Mucosa of stomach (tissue), 1 donor: ENCODE results near the gene MCF2L.

Experiments
- H3K27me3 ChIP-seq: one replicate; pipeline ENCODE4 v1.7.0; 2013; ENCODE audit warnings: mild to moderate bottlenecking, low read length; ENCODE audit not compliant: control insufficient read depth, insufficient read depth
- H3K36me3 ChIP-seq: one replicate; pipeline ENCODE4 v1.7.0; 2013; ENCODE audit warnings: low read length; ENCODE audit not compliant: control insufficient read depth, insufficient read depth
- H3K4me1 ChIP-seq: one replicate; pipeline ENCODE4 v1.7.0; 2013; ENCODE audit warnings: mild to moderate bottlenecking, low read length; ENCODE audit not compliant: control insufficient read depth, insufficient read depth
- H3K4me3 ChIP-seq: one replicate; pipeline ENCODE4 v1.7.0; 2013; ENCODE audit warnings: low read length
- H3K9ac ChIP-seq: one replicate; pipeline ENCODE4 v1.7.0; 2013; ENCODE audit warnings: mild to moderate bottlenecking, low read length, moderate library complexity
- H3K9me3 ChIP-seq: one replicate; pipeline ENCODE4 v1.7.0; 2013; ENCODE audit warnings: mild to moderate bottlenecking, low read length, moderate library complexity; ENCODE audit not compliant: control insufficient read depth
- donor health status: Pancreatic carcinoma.

Gene MCF2L

DNA sequence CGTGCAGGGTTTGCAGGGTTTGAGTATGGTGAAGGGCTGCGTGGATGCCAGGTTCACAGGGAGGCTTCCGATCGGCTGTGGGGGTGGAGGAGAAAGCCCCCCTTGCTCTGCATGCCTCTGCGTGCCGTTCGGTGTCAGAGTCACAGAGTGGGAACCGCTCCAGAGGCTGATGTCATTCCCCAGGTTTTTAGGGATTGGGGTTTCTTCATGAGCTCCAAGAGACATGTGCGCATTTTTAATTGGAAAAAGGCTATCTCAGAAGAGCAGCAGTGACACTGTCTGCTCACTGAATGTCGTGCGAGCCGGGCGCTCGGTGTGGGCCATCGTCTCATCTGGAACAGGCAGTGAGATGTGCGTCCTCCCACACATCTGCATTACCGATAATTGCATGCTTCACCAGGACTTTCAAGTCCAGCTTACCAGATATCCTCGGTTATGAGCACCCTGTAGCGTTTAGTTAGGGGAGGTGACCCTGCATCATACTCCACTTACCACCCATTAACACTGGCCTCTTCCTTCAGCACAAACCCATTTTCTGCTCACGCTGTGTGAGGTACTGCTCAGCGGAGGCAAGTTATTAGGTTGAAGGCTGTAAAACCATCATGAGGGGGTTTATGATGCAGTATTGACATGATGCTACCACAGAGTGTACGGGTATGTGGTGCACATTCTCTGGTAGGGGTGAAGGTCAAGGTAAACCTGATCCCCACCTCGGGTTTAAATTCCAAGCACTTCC, 1.7 kb downstream of the MCF2L start:
- H3K9me3 ChIP-seq: no peaks in the 10 kb centered on the region
- peaks cover 15% of the 10 kb centered on the region for H3K27me3 ChIP-seq
- no peak overlapping the region for H3K9ac ChIP-seq
- H3K4me3 ChIP-seq: no peak overlapping the region
- H3K4me1 ChIP-seq: peaks cover 15% of the 10 kb centered on the region
- peaks cover 5% of the 10 kb centered on the region for H3K36me3 ChIP-seq

DNA sequence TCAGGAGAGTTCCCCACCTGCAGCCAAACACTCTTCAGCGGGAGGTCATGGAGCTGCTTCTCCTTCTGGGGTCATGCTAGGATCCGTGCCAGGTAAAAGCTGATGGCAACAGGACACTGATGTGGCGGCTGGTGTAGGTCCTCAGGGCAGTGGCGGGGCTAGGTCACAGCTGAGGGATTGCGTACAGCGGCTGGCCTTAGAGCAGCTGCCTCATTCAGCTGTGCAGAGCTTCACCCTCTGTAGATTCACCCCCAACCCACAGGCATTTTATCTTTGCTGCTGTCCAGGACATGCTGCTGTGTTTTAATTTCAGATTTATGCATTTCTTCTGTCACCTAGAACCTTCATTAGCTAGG, 2.3 kb downstream of the MCF2L start:
- Histone ChIP-seq H3K4me1 (peaks cover 15% of the 10 kb centered on the region), H3K27me3 (peaks cover 15% of the 10 kb centered on the region), H3K4me3 (no peak overlapping the region), H3K9ac (no peak overlapping the region), H3K9me3 (no peaks in the 10 kb centered on the region), H3K36me3 (peaks cover 5% of the 10 kb centered on the region)

DNA sequence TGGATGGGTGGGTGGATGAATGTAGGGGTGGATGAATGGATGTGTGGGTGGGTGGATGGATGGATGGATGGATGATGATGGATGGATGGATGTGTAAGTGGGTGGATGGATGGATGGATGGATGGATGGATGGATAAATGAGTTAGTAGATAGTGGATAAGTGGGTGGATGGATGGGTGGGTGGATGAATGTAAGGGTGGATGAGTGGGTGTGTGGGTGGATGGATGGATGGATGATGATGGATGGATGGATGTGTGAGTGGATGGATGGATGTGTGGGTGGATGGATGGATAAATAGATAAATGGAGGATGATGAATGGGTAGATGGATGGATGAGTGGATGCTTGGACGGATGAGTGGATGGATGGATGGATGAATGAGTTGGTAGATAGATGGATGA, 3.2 kb downstream of the MCF2L start:
- Histone ChIP-seq H3K4me3 (no peak overlapping the region), H3K27me3 (peaks cover 15% of the 10 kb centered on the region), H3K9me3 (no peaks in the 10 kb centered on the region), H3K4me1 (peaks cover 15% of the 10 kb centered on the region), H3K36me3 (peaks cover 5% of the 10 kb centered on the region), H3K9ac (no peak overlapping the region)

DNA sequence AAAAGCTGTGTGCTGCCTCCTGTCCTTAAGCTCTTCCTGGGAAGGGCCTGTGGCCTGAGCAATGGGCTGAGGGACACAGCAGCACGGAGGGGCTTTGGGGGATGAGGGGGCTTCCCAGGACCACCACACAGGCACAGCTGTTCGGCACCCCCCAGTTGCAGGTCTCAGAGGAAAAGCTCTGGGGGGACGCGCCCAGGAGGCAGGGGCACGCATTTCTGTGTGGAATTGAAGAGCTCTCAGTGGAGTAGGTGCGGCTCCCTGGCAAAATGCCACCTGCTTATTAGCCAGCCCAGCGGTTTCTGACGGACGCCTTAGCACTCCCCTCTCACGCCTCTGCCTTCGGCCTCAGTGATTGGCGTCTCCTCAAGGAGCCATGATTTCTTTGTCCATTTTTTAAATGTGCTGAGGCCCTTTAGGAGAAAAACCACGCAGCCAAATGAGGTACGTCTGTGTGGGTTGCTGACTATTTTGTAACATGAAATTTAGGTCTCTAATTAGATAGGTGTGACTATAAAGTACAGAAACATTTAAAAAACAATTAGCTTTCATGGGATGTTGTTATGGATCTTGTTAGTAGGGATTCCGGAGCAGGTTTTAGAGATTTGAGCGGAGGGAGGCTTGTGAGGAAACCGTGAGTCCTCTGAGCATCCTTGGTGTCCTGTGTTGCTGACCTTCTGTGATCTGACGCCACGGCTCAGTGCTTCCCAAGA, 4.0 kb downstream of the MCF2L start:
- Histone ChIP-seq H3K9ac (no peak overlapping the region), H3K27me3 (peaks cover 13% of the 10 kb centered on the region), H3K4me3 (no peak overlapping the region), H3K4me1 (peaks cover 9% of the 10 kb centered on the region), H3K9me3 (no peaks in the 10 kb centered on the region), H3K36me3 (peaks cover 5% of the 10 kb centered on the region)

DNA sequence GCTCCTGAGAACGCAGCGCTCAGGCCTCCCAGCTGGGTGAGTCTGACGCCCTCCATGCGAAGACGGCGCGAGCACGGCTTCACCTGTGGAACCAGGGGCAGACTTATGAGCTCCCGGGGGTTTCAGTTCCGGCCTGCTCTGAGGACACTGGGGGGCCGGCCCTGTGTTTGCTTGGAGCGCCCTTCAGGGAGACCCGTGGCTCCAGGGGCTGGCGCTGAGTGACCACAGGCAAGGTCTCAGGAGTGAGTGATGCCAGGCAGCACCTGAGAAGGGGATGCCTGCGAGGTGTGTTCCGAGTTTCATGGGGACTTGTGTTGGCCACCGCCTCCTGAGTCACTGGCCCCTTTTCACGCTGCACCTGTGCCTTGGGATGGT, 4.5 kb downstream of the MCF2L start:
- H3K36me3 ChIP-seq: peaks cover 5% of the 10 kb centered on the region
- peaks cover 7% of the 10 kb centered on the region for H3K4me1 ChIP-seq
- H3K9me3 ChIP-seq: no peaks in the 10 kb centered on the region
- no peak overlapping the region for H3K4me3 ChIP-seq
- H3K27me3 ChIP-seq: peaks cover 10% of the 10 kb centered on the region
- no peak overlapping the region for H3K9ac ChIP-seq

DNA sequence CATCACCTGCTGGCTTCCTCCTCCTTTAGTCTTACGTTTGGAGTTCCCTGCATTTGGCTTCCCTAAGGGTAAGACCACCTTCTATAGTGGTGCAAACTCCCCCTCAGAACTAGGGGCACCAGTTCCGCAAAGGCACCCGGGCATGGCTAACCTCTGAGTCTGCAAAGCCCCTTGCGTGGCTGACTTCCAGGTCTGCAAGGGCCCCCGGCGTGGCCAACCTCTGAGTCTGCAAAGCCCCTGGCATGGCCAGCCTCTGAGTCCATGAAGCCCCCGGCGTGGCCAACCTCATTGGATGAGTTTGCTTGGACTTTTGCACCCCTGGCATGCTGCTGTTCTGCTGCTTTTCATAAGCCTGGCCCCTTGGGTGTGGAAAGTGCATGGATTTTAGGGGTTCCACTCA, 5.1 kb downstream of the MCF2L start:
- Histone ChIP-seq H3K36me3 (peaks cover 5% of the 10 kb centered on the region), H3K9me3 (no peaks in the 10 kb centered on the region), H3K27me3 (peaks cover 10% of the 10 kb centered on the region), H3K4me1 (peaks cover 12% of the 10 kb centered on the region), H3K9ac (no peak overlapping the region), H3K4me3 (no peak overlapping the region)

GRCh38 chr13:112974671-112975070, 5.7 kb downstream of the MCF2L start:
- Histone ChIP-seq H3K9ac (no peak overlapping the region), H3K36me3 (peaks cover 5% of the 10 kb centered on the region), H3K4me3 (no peak overlapping the region), H3K27me3 (peaks cover 6% of the 10 kb centered on the region), H3K9me3 (no peaks in the 10 kb centered on the region), H3K4me1 (peaks cover 11% of the 10 kb centered on the region)

- Histone ChIP-seq H3K27me3 (peaks cover 6% of the 10 kb centered on the region), H3K4me1 (peaks cover 10% of the 10 kb centered on the region), H3K9me3 (no peaks in the 10 kb centered on the region), H3K4me3 (no peak overlapping the region), H3K9ac (no peak overlapping the region), H3K36me3 (peaks cover 5% of the 10 kb centered on the region)
Measured at GRCh38 chr13:112975401-112975939, 6.5 kb downstream of the MCF2L start.

- peaks cover 10% of the 10 kb centered on the region for H3K4me1 ChIP-seq
- no peak overlapping the region for H3K9ac ChIP-seq
- peaks cover 5% of the 10 kb centered on the region for H3K36me3 ChIP-seq
- H3K27me3 ChIP-seq: no peaks in the 10 kb centered on the region
- H3K4me3 ChIP-seq: no peak overlapping the region
- no peaks in the 10 kb centered on the region for H3K9me3 ChIP-seq
Measured at GRCh38 chr13:112976526-112976925, 7.5 kb downstream of the MCF2L start.

DNA sequence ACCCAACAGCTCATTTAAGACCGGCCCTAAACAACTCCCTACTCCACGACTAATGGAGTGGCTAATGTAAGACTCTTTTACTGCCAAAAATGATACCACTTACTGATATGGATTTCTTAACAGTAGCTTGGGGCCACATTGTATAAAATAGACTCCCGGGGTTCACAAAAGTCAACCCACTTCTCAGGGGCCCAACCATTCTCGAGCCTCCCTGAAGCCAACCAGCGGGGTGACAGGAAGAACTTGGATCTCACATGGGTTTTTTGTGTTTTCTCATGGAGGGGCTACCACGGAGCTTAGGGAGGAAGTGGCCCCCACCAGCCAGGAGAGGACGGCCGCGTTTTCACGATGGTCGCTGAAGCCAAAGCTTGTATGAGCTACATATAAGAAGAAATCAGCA, 8.1 kb downstream of the MCF2L start:
- Histone ChIP-seq H3K9ac (no peak overlapping the region), H3K36me3 (peaks cover 5% of the 10 kb centered on the region), H3K27me3 (no peaks in the 10 kb centered on the region), H3K4me3 (no peak overlapping the region), H3K9me3 (no peaks in the 10 kb centered on the region), H3K4me1 (peaks cover 10% of the 10 kb centered on the region)

- H3K27me3 ChIP-seq: no peaks in the 10 kb centered on the region
Measured at GRCh38 chr13:112977525-112977924, 8.5 kb downstream of the MCF2L start.

GRCh38 chr13:112978561-112979405, 9.8 kb downstream of the MCF2L start:
- H3K36me3 ChIP-seq: peaks cover 5% of the 10 kb centered on the region
- H3K4me1 ChIP-seq: peaks cover 20% of the 10 kb centered on the region
- no peak overlapping the region for H3K4me3 ChIP-seq
- H3K9me3 ChIP-seq: no peaks in the 10 kb centered on the region
- H3K27me3 ChIP-seq: no peaks in the 10 kb centered on the region
- peak overlapping the region; percentile 8 for H3K9ac ChIP-seq

More at GRCh38 chr13:112977525-112977924, 8.5 kb downstream of the MCF2L start:
- peaks cover 10% of the 10 kb centered on the region for H3K4me1 ChIP-seq
- H3K9ac ChIP-seq: no peak overlapping the region
- H3K4me3 ChIP-seq: no peak overlapping the region
- peaks cover 5% of the 10 kb centered on the region for H3K36me3 ChIP-seq
- H3K9me3 ChIP-seq: no peaks in the 10 kb centered on the region
